HG03469 (cell line): Measurements from ENCODE around the gene ZNF232.
"Not testable (repeated sequence)": the region's sequence is repeated elsewhere in the genome, so short reads cannot be mapped to it uniquely, and the experiment has no call there.

Experiments
- ATAC-seq: cut with Tn5 transposase; IDR thresholded peaks from one replicate; pipeline ENCODE4 v1.9.1; 2021; ENCODE audit warnings: mild to moderate bottlenecking, moderate library complexity, moderate number of reproducible peaks; ENCODE audit not compliant: unreplicated experiment

The ZNF232 gene

GRCh38 chr17:5111402-5112204 lies at the start of gene ZNF232:
ZNF232 (minus strand) TSS chr17:5111878; CDS start chr17:5111822, 56 bp downstream.
- ATAC-seq = peak; percentile 71

- ATAC-seq = not testable (repeated sequence)
These were observed 49.0 kb upstream of the ZNF232 start for GRCh38 chr17:5160702-5161101.

- not testable (repeated sequence) for ATAC-seq
These were observed 34.4 kb upstream of the ZNF232 start for GRCh38 chr17:5146122-5146521.

DNA sequence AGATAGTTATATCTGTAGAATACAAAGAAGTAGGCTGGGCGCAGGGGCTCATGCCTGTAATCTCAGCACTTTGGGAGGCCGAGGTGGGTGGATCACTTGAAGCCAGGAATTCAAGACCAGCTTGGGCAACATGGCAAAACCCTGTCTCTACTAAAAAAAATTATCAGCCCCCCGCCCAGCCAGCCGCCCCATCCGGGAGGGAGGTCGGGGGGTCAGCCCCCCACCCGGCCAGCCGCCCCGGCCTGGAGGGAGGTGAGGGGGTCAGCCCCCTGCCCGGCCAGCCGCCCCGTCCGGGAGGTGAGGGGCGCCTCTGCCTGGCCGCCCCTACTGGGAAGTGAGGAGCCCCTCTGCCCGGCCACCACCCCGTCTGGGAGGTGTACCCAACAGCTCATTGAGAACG lies 31.2 kb upstream of the ZNF232 start:
- ATAC-seq = not testable (repeated sequence)

- ATAC-seq = no peak
These were observed 27.7 kb upstream of the ZNF232 start for GRCh38 chr17:5139458-5139732.

DNA sequence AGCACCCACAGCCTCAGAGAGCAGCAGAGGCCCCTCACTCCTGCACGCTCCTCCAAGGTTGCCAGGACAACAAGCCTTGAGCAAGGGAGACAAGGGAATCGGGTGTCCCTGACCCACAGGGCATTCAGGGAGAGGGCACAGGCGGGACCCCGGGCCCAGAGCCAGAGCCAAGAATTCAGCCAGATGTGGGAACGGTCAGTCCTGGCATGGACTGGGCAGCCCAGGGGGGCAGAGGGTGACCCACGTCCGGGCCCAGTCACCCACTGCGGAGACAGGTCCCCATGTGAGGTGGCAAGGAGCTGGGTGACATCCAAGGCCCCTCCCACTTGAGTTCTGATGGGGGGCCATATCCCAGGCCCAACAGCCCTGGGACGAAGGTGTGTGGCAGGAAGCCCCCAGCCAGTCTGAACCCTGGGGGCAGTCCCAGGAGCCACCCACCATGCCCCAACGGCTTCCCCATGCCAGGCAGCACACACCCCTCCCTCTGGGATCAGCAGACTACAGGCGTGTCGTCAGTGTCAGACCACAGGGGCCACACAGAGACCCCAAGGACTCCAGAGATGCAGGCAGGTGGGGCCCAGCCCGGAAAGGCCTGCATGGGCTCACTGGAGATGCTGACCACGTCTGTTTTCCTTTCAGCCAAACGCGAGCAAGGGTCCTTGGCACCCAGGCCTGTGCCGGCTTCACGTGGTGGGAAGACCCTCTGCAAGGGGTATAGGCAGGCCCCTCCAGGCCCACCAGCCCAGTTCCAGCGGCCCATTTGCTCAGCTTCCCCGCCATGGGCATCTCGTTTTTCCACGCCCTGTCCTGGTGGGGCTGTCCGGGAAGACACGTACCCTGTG lies 27.2 kb upstream of the ZNF232 start:
- no peak for ATAC-seq

GRCh38 chr17:5138198-5138544 lies 26.5 kb upstream of the ZNF232 start:
- ATAC-seq = not testable (repeated sequence)

DNA sequence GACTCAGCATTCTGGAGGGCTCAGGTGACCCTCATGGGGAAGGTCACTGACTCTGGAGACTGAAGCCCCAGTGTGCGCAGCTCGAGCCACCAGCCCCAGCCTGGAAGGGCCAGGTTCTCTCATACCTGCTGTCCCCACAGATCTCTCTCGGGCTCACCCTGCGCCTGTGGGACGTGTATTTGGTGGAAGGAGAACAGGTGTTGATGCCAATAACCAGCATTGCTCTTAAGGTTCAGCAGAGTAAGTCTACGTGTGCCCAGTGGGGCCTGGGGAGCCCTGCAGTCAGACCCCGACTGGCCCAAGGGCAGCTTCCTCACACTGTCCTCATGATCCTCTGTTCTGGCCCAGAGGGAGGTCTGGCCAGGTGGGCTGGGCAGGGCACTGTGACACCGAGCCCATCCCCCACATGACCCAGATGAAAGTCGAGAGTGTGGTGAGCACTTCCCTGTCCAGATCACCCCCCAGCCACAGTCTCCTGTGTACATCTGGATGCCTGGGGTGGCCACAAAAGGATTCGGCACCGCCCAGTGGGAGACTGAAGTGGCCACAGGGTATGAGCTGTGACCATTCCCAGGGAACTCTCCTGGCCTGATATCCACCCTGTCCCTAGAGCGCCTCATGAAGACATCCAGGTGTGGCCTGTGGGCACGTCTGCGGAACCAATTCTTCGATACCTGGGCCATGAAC lies 26.0 kb upstream of the ZNF232 start:
- not testable (repeated sequence) for ATAC-seq

DNA sequence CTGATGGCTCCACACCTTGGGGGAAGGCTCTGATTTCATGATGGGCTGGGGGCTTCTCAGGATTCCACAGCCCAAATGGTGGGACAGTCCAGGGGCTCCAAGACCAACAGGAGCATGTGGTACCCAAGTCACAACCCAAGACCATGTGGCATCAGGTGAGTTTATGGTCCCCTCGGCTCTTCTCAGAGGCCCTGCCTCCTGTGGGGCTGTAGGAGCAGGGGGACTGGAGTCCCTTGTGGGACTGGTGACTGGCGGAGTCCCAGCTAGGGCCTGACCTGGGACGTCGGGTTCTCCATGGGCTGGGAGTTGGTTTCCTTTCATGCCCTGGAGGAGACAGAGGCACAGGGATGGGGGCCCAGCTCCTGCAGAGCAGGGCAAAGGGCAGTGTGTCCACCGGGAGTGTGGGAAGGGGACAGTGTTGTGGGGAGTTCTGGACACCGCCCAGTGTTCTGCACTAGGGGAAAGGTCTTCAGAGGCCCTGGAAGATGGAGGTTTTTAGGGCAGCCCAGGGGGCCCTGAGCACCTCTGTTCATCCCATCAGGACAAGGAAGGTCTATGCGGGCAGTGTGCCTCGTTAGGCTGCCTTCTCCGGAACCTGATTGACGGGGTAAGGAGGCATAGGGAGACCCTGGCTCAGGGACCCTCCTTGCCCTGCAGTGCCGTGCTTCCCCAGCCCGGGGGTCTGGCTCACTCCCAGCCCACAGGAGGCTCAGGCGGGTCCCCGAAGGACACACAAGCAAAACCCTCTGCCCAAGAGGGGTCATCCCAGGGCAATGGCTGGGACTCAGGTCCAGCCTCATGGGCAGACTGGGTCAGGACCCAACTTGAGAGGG lies 25.1 kb upstream of the ZNF232 start:
- not testable (repeated sequence) for ATAC-seq

- ATAC-seq = no peak
These were observed 24.3 kb upstream of the ZNF232 start for GRCh38 chr17:5135726-5136579.

- not testable (repeated sequence) for ATAC-seq
These were observed 23.5 kb upstream of the ZNF232 start for GRCh38 chr17:5135131-5135712.

DNA sequence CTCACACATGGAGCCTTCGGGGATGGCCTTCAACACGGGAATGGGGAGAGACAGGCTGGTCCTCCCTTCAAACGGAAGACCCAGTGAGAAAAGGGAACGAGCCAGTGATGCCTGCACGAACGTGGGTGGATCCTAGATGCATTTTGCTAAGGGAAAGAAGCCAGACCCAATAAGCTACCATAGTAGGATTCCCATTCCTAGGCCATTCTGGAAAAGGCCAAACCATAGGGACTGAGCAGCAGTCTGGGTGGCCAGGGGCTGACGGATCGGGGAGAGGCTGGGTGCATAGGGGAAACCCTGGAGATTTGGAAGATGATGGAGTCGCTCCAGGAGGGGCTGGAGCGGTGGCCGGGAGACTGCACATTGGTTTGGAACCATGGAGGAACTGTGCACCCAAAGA lies 22.9 kb upstream of the ZNF232 start:
- ATAC-seq = not testable (repeated sequence)

DNA sequence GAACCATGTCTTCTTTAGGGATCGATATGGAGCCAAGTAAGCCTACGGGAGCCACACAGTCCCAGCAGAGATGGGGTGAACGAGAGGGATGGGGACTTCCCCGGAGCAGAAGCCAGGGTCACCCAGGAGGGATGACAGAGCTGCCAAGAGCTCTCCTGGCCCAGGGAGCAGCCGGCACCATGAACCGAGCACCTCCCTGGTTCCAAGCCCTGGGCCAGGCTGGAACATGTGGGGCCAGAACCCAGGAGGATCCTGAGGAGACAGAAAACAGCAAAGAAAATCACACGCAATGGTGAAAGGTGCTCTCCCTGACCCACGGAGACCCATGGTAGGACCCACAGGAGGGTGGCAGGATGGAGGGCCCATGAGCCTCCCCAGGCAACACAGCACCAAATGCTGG lies 22.3 kb upstream of the ZNF232 start:
- not testable (repeated sequence) for ATAC-seq

DNA sequence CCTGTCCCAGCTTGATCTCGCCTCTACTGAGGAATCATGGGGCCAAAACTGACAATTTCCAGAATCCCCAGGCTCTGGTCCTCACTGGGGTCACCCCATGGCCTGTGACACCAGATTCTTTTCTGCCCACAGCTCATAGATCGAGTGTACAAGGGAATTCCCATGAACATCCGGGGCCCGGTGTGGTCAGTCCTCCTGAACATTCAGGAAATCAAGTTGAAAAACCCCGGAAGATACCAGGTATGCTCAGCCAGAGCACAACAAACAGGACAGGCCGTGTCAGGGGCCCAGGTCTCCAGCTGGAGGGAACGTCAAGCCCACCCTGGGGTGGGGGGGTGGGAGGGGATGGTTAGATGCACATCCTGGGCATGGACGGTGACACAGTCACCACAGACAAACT lies 21.6 kb upstream of the ZNF232 start:
- ATAC-seq = no peak

- ATAC-seq = not testable (repeated sequence)
These were observed 21.0 kb upstream of the ZNF232 start for GRCh38 chr17:5132503-5133225.

GRCh38 chr17:5131799-5132502 lies 20.3 kb upstream of the ZNF232 start:
- not testable (repeated sequence) for ATAC-seq

- no peak for ATAC-seq
These were observed 19.6 kb upstream of the ZNF232 start for GRCh38 chr17:5131146-5131715.

- not testable (repeated sequence) for ATAC-seq
These were observed 19.0 kb upstream of the ZNF232 start for GRCh38 chr17:5130687-5131086.
